ENCODE data around the gene MAN2B1. TPM values are rescaled to one million over a fixed set of nuclear protein-coding genes. Genes with fewer than 3 reads are reported as not detected.

MAN2B1 gene
- polyA plus RNA-seq, 3 donors: 218 to 305 (median 295) TPM

- Histone ChIP-seq H3K27ac (ENCODE audit: low read depth in 1 of 2, low read length in 2 of 2) (peak within 1 kb of the TSS; percentile 86 to 94), H3K27me3 (ENCODE audit: control insufficient read depth in 2 of 2, insufficient read depth in 2 of 2, low read length in 2 of 2) (no peaks in the 10 kb centered on the region), H3K4me3 (replicated peaks in 1 of 3; ENCODE audit: low read depth in 2 of 3, low read length in 3 of 3) (peak within 1 kb of the TSS; percentile 92 to 98 (median 94)), H4K20me1 (ENCODE audit: insufficient read depth, low read length) (peaks cover 42% of the 10 kb centered on the region), H2AFZ (ENCODE audit: insufficient read depth, low read depth, low read length, poor library complexity, severe bottlenecking) (peak within 1 kb of the TSS; percentile 95), H3K36me3 (replicated peaks in 1 of 2; ENCODE audit: control insufficient read depth in 1 of 2, insufficient read depth in 2 of 2, low read length in 2 of 2) (peaks cover 6 to 17% of the 10 kb centered on the region in 2 donors), H3K4me1 (ENCODE audit: control insufficient read depth in 1 of 2, insufficient read depth in 2 of 2, low read length in 2 of 2) (peaks cover 37 to 40% of the 10 kb centered on the region in 2 donors), H3K9me3 (replicated peaks in 1 of 2; ENCODE audit: control insufficient read depth in 1 of 2, insufficient read depth in 1 of 2, low read length in 2 of 2) (no peaks in the 10 kb centered on the region), H3K9ac (ENCODE audit: insufficient read depth, low read length, poor library complexity, severe bottlenecking) (peak within 1 kb of the TSS; percentile 93), H3K79me2 (ENCODE audit: insufficient read depth, low read length) (peaks cover 50% of the 10 kb centered on the region), H3K4me2 (replicated peaks; ENCODE audit: extremely low read depth, low read length, poor library complexity, severe bottlenecking) (peak within 1 kb of the TSS; percentile 90)
- Mint-ChIP-seq H3K27ac (peak within 1 kb of the TSS; percentile 96 to 100 (median 98)), H3K4me3 (peak within 1 kb of the TSS; percentile 96 to 99), H3K27me3 (ENCODE audit: low read depth in 3 of 3) (peaks cover 2 to 6% (median 4%) of the 10 kb centered on the region in 3 donors), H3K9me3 (peaks cover 0 to 3% (median 2%) of the 10 kb centered on the region in 7 donors), H3K36me3 (peaks cover 26 to 44% of the 10 kb centered on the region in 2 donors), H3K4me1 (peaks cover 37% of the 10 kb centered on the region)
- DNase-seq: peak; percentile 94 to 98 (median 95)
- TF ChIP-seq, protein P1, sequence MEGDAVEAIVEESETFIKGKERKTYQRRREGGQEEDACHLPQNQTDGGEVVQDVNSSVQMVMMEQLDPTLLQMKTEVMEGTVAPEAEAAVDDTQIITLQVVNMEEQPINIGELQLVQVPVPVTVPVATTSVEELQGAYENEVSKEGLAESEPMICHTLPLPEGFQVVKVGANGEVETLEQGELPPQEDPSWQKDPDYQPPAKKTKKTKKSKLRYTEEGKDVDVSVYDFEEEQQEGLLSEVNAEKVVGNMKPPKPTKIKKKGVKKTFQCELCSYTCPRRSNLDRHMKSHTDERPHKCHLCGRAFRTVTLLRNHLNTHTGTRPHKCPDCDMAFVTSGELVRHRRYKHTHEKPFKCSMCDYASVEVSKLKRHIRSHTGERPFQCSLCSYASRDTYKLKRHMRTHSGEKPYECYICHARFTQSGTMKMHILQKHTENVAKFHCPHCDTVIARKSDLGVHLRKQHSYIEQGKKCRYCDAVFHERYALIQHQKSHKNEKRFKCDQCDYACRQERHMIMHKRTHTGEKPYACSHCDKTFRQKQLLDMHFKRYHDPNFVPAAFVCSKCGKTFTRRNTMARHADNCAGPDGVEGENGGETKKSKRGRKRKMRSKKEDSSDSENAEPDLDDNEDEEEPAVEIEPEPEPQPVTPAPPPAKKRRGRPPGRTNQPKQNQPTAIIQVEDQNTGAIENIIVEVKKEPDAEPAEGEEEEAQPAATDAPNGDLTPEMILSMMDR (IDR thresholded peaks at IDR 0.05): no peak
- intact Hi-C loops (cut with micrococcal nuclease): loop anchor here (5.0 to 10.0 kb wide), 3 partner anchors 54 to 57 kb away; partner anchors contain the start of genes MAN2B1 (in 2 of the 2), WDR83 (in 2 of the 2) and ZNF564 (in 1 of the 2)
- under 1% methylated on average over 57 of the region's 61 CpGs for WGBS (ENCODE audit: insufficient coverage)
These were observed 55.8 kb downstream of the MAN2B1 start, which contains the start of the genes ZNF490 and ZNF791 for GRCh38 chr19:12610540-12611360. Gene ZNF490 (minus strand): TSS chr19:12610813. CDS start chr19:12610680, 133 bp downstream. Gene ZNF791 (plus strand): TSS chr19:12610920. CDS start chr19:12611080, 160 bp downstream.

DNA sequence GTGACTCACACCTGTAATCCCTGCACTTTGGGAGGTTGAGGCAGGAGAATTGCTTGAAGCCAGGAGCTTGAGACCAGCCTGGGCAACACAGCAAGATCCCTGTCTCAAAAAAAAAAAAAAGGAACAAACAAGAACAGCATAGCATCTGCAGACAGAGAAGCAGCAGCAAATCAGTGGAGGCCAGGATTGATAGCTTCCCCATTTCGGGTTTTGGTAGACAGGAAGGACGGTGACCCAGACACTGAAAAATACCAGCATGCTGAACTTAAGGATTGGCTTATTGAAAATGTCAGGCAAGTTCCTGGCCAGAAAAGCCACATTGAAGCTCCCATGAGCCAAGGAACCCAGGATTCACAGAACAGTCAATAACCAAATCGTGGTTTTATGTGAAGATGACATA lies 58.9 kb downstream of the MAN2B1 start:
- H3K4me1 ChIP-seq (ENCODE audit: control insufficient read depth in 1 of 2, insufficient read depth in 2 of 2, low read length in 2 of 2): peaks cover 21 to 23% of the 10 kb centered on the region in 2 donors
- no peak overlapping the region for H2AFZ ChIP-seq (ENCODE audit: insufficient read depth, low read depth, low read length, poor library complexity, severe bottlenecking)
- no peak overlapping the region for H3K9ac ChIP-seq (ENCODE audit: insufficient read depth, low read length, poor library complexity, severe bottlenecking)
- no peak overlapping the region for H3K4me3 Mint-ChIP-seq
- WGBS (ENCODE audit: insufficient coverage): 0% methylated on average over 2 of the region's 3 CpGs
- peaks cover 0 to 3% (median 2%) of the 10 kb centered on the region in 7 donors for H3K9me3 Mint-ChIP-seq
- H3K27me3 ChIP-seq (ENCODE audit: control insufficient read depth in 2 of 2, insufficient read depth in 2 of 2, low read length in 2 of 2): no peaks in the 10 kb centered on the region
- peaks cover 23% of the 10 kb centered on the region for H3K4me1 Mint-ChIP-seq
- H3K36me3 ChIP-seq (replicated peaks in 1 of 2; ENCODE audit: control insufficient read depth in 1 of 2, insufficient read depth in 2 of 2, low read length in 2 of 2): peaks cover 14 to 33% of the 10 kb centered on the region in 2 donors
- intact Hi-C loops (cut with micrococcal nuclease): no loop called here
- no peak overlapping the region for H3K4me2 ChIP-seq (replicated peaks; ENCODE audit: extremely low read depth, low read length, poor library complexity, severe bottlenecking)
- peak overlapping the region in 4 of 7 donors; percentile 26 to 54 (median 40) for H3K27ac Mint-ChIP-seq
- DNase-seq: peak; percentile 12 to 49 (median 14)
- peaks cover 27% of the 10 kb centered on the region for H3K79me2 ChIP-seq (ENCODE audit: insufficient read depth, low read length)
- peaks cover 13% of the 10 kb centered on the region for H4K20me1 ChIP-seq (ENCODE audit: insufficient read depth, low read length)
- TF ChIP-seq, protein P1 (IDR thresholded peaks at IDR 0.05): no peak
- H3K36me3 Mint-ChIP-seq: peaks cover 21 to 38% of the 10 kb centered on the region in 2 donors
- H3K4me3 ChIP-seq (replicated peaks in 1 of 3; ENCODE audit: low read depth in 2 of 3, low read length in 3 of 3): no peak overlapping the region
- H3K9me3 ChIP-seq (replicated peaks in 1 of 2; ENCODE audit: control insufficient read depth in 1 of 2, insufficient read depth in 1 of 2, low read length in 2 of 2): no peaks in the 10 kb centered on the region
- peak overlapping the region in 1 of 2 donors; percentile 15 for H3K27ac ChIP-seq (ENCODE audit: low read depth in 1 of 2, low read length in 2 of 2)
- peaks cover 0 to under 1% (median 0%) of the 10 kb centered on the region in 3 donors for H3K27me3 Mint-ChIP-seq (ENCODE audit: low read depth in 3 of 3)

Data from CD14-positive monocyte (primary cell).